Fibroblast of the aortic adventitia (primary cell): ENCODE results near the gene JMY. TPM values are rescaled to one million over a fixed set of nuclear protein-coding genes. Genes with fewer than 3 reads are reported as not detected.
A peak's percentile ranks its signal among the peaks of the same experiment; 100 is the strongest.

Source experiments
- DNase-seq: peaks from one replicate; pipeline ENCODE4 v3.0.0-alpha.2; 2010; ENCODE audit warnings: low read depth
- H3K4me3 ChIP-seq: 2 replicates; pipeline ENCODE4 v1.5.1; 2011; ENCODE audit warnings: low read depth, mild to moderate bottlenecking, control low read depth, low read length, moderate library complexity
- total RNA-seq: library from RNA; depleted of rRNA; stranded (reverse); fragments of >200 nt; gene quantifications from 2 replicates; pipeline ENCODE4 v1.2.3, GENCODE V29; 2012; ENCODE audit warnings: low replicate concordance
- TF ChIP-seq, protein P1 (sequence below): IDR thresholded peaks from 2 replicates; pipeline ENCODE4 v1.5.1; 2011; ENCODE audit warnings: mild to moderate bottlenecking, low read length, control low read depth, inconsistent platforms; ENCODE audit not compliant: insufficient read depth

Gene JMY
- total RNA-seq, 1 donor = 16.4 TPM

GRCh38 chr5:79285285-79285684, 49.4 kb downstream of the JMY start:
- DNase-seq = no peak
- H3K4me3 ChIP-seq = no peak overlapping the region
- TF ChIP-seq, protein P1, sequence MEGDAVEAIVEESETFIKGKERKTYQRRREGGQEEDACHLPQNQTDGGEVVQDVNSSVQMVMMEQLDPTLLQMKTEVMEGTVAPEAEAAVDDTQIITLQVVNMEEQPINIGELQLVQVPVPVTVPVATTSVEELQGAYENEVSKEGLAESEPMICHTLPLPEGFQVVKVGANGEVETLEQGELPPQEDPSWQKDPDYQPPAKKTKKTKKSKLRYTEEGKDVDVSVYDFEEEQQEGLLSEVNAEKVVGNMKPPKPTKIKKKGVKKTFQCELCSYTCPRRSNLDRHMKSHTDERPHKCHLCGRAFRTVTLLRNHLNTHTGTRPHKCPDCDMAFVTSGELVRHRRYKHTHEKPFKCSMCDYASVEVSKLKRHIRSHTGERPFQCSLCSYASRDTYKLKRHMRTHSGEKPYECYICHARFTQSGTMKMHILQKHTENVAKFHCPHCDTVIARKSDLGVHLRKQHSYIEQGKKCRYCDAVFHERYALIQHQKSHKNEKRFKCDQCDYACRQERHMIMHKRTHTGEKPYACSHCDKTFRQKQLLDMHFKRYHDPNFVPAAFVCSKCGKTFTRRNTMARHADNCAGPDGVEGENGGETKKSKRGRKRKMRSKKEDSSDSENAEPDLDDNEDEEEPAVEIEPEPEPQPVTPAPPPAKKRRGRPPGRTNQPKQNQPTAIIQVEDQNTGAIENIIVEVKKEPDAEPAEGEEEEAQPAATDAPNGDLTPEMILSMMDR = no peak

GRCh38 chr5:79285833-79286232, 49.9 kb downstream of the JMY start:
- H3K4me3 ChIP-seq = no peak overlapping the region
- TF ChIP-seq, protein P1 = no peak
- DNase-seq = no peak

GRCh38 chr5:79287380-79287779, 51.4 kb downstream of the JMY start:
- no peak overlapping the region for H3K4me3 ChIP-seq
- TF ChIP-seq, protein P1 = no peak
- DNase-seq = no peak

GRCh38 chr5:79287907-79288306, 52.0 kb downstream of the JMY start:
- no peak overlapping the region for H3K4me3 ChIP-seq
- TF ChIP-seq, protein P1 = no peak
- DNase-seq = no peak

- TF ChIP-seq, protein P1 = no peak
- DNase-seq = no peak
- no peak overlapping the region for H3K4me3 ChIP-seq
Observed at GRCh38 chr5:79295029-79295428, 59.1 kb downstream of the JMY start.

GRCh38 chr5:79297661-79298060, 61.7 kb downstream of the JMY start:
- H3K4me3 ChIP-seq = no peak overlapping the region
- peak; percentile 33 for DNase-seq
- TF ChIP-seq, protein P1 = no peak

GRCh38 chr5:79301046-79301712, 65.2 kb downstream of the JMY start:
- peak; percentile 20 for DNase-seq
- no peak overlapping the region for H3K4me3 ChIP-seq
- TF ChIP-seq, protein P1 = no peak
